Endothelial cell of umbilical vein (primary cell): ENCODE results near the gene HAP1. TPM values are rescaled to one million over a fixed set of nuclear protein-coding genes. Genes with fewer than 3 reads are reported as not detected.

Source experiments
- BruUV-seq: library from RNA; stranded (reverse); fragments of 400-500 nt; replicated peaks from 2 replicates; lab custom pipeline; 2021; lab: Mats Ljungman, UMichigan
- CTCF ChIA-PET: fragments of 300-600, 350-600 bp; sonication (Branson Sonifier 250); formaldehyde crosslinking; loops from one replicate; lab custom pipeline; 2021; ENCODE audit warnings: antibody characterized with exemption, inconsistent platforms; lab: Charles Lee
- POLR2A ChIA-PET: fragments of 300-600, 350-600 bp; sonication (Branson Sonifier 250); formaldehyde crosslinking; loops from one replicate; lab custom pipeline; 2021; ENCODE audit warnings: antibody characterized with exemption, inconsistent platforms; lab: Charles Lee
- DNase-seq: peaks from one replicate; pipeline ENCODE4 v3.0.0-alpha.2; 2011; ENCODE audit warnings: low read depth, low spot score
- FAIRE-seq: peaks from 2 replicates; lab custom pipeline; 2011; peaks lifted over from hg19 to GRCh38; lab: Jason Lieb, UNC
- H2AFZ ChIP-seq: 2 replicates; pipeline ENCODE4 v1.6.0; 2012; ENCODE audit warnings: low read depth, low read length, control low read depth, inconsistent platforms
- H3K27ac ChIP-seq: 2 replicates; pipeline ENCODE4 v1.5.1; 2011; ENCODE audit warnings: low read depth, mild to moderate bottlenecking, control low read depth, low read length, moderate library complexity; ENCODE audit not compliant: insufficient read depth
- H3K27me3 ChIP-seq, 2 experiments: 2 replicates each; pipeline versions ENCODE4 v1.6.0 to v1.6.1; 2011; ENCODE audit warnings: low read length in 2 of 2, mixed read lengths in 1 of 2; ENCODE audit not compliant: control insufficient read depth in 2 of 2, insufficient read depth in 2 of 2
- H3K36me3 ChIP-seq, 2 experiments: 2 replicates in 1 of 2; 3 replicates in 1 of 2; pipeline ENCODE4 v1.5.1; 2011; ENCODE audit warnings: low read length in 2 of 2, mild to moderate bottlenecking in 1 of 2, moderate library complexity in 1 of 2; ENCODE audit not compliant: control insufficient read depth in 2 of 2, insufficient read depth in 2 of 2; ENCODE audit errors: extremely low read depth in 1 of 2
- H3K4me1 ChIP-seq: 3 replicates; pipeline ENCODE4 v1.5.1; 2011; ENCODE audit warnings: mild to moderate bottlenecking, low read length; ENCODE audit not compliant: control insufficient read depth, insufficient read depth; ENCODE audit errors: extremely low read depth
- H3K4me2 ChIP-seq: 2 replicates; pipeline ENCODE4 v1.6.1; 2011; ENCODE audit warnings: low read length, control low read depth, mixed read lengths; ENCODE audit not compliant: insufficient read depth
- H3K4me3 ChIP-seq, 3 experiments: fragments of 200-600 bp in 1 of 3; sonication (generic), shearing (Covaris generic) in 1 of 3; replicated peaks in 1 of 3; 2 replicates each; pipeline ENCODE4 v1.5.1; 2011 to 2016; ENCODE audit warnings: control low read depth in 3 of 3, low read length in 3 of 3, mild to moderate bottlenecking in 2 of 3, inconsistent platforms in 1 of 3, low read depth in 1 of 3, moderate library complexity in 1 of 3; ENCODE audit not compliant: insufficient read depth in 1 of 3
- H3K79me2 ChIP-seq: 2 replicates; pipeline ENCODE4 v1.6.0; 2012; ENCODE audit warnings: low read length, inconsistent platforms; ENCODE audit not compliant: control insufficient read depth, insufficient read depth
- H3K9ac ChIP-seq: replicated peaks from 2 replicates; pipeline ENCODE3; 2011; ENCODE audit warnings: low read length, control low read depth; ENCODE audit not compliant: insufficient read depth; ENCODE audit errors: extremely low read depth
- H3K9me1 ChIP-seq: replicated peaks from 3 replicates; pipeline ENCODE4 v1.6.0; 2011; ENCODE audit warnings: mild to moderate bottlenecking, low read length; ENCODE audit not compliant: control insufficient read depth, insufficient read depth; ENCODE audit errors: extremely low read depth
- H3K9me3 ChIP-seq: replicated peaks from 2 replicates; pipeline ENCODE4 v1.5.1; 2012; ENCODE audit warnings: low read length, inconsistent platforms; ENCODE audit not compliant: control insufficient read depth, insufficient read depth
- H4K20me1 ChIP-seq: replicated peaks from 2 replicates; pipeline ENCODE3; 2011; ENCODE audit warnings: mild to moderate bottlenecking, low read length; ENCODE audit not compliant: control insufficient read depth, insufficient read depth; ENCODE audit errors: extremely low read depth
- EZH2 ChIP-seq: IDR thresholded peaks from 2 replicates; pipeline ENCODE4 v1.6.1; 2012; ENCODE audit warnings: borderline replicate concordance, low read depth, mild to moderate bottlenecking, moderate library complexity, low read length, inconsistent platforms; ENCODE audit not compliant: severe bottlenecking
- FOS ChIP-seq: IDR thresholded peaks from 2 replicates; pipeline ENCODE4 v1.6.1; 2011; ENCODE audit warnings: mild to moderate bottlenecking, low read length, moderate library complexity, borderline replicate concordance; ENCODE audit not compliant: insufficient read depth
- GATA2 ChIP-seq: IDR thresholded peaks from 2 replicates; pipeline ENCODE4 v1.7.0; 2011; ENCODE audit warnings: low read depth, mild to moderate bottlenecking, moderate library complexity, mixed read lengths, low read length; ENCODE audit not compliant: insufficient read length, insufficient read depth
- JUN ChIP-seq: IDR thresholded peaks from 2 replicates; pipeline ENCODE4 v1.6.1; 2011; ENCODE audit warnings: borderline replicate concordance, low read depth; ENCODE audit not compliant: insufficient read length, insufficient read depth
- MYC ChIP-seq: IDR thresholded peaks from one replicate; pipeline ENCODE4 v1.6.1; 2011; ENCODE audit warnings: mild to moderate bottlenecking, low read depth, low read length
- POLR2A ChIP-seq: IDR thresholded peaks from 2 replicates; pipeline ENCODE4 v1.6.1; 2012; ENCODE audit warnings: low read depth, mild to moderate bottlenecking, control low read depth, low read length
- POLR2AphosphoS5 ChIP-seq: IDR thresholded peaks from 2 replicates; pipeline ENCODE4 v1.6.1; 2012; ENCODE audit warnings: low read depth, mild to moderate bottlenecking, control low read depth, low read length, moderate library complexity; ENCODE audit not compliant: insufficient read depth
- dilution Hi-C: fragments of 300-500 bp; cut with MboI; formaldehyde crosslinking; loops from one replicate; pipeline ENCODE4 v1.15.0; 2019; ENCODE audit warnings: low sequenced_read_pairs; ENCODE audit not compliant: extremely low pct_ligation_motif_present
- intact Hi-C: fragments of 100-400 bp; cut with micrococcal nuclease; formaldehyde crosslinking; loops from one replicate; pipeline ENCODE4 v1.10.0; 2022
- polyA plus RNA-seq, 4 experiments: library from polyadenylated mRNA; depleted of rRNA in 3 of 4; stranded (reverse) in 3 of 4; unstranded in 1 of 4; fragments of >200 nt; gene quantifications; 2 replicates each; pipeline versions ENCODE4 v1.2.1 to v1.2.3, GENCODE V29; 2011 to 2012; ENCODE audit warnings: missing spikeins in 1 of 4
- total RNA-seq: library from RNA; stranded (reverse); gene quantifications from 2 replicates; pipeline ENCODE4 v1.2.3, GENCODE V29; 2021
- TF ChIP-seq, protein P1 (sequence below): IDR thresholded peaks from 2 replicates; pipeline ENCODE4 v1.6.1; 2011; ENCODE audit not compliant: insufficient read depth, insufficient read length
- TF ChIP-seq, protein P2 (sequence below), 2 donors: IDR thresholded peaks; 1 replicate in 1 of 2; 2 replicates in 1 of 2; pipeline ENCODE4 v1.5.1; 2011; ENCODE audit warnings: low read length in 2 of 2, mild to moderate bottlenecking in 2 of 2, moderate library complexity in 2 of 2, control low read depth in 1 of 2, inconsistent platforms in 1 of 2, low read depth in 1 of 2; ENCODE audit not compliant: insufficient read depth in 1 of 2; ENCODE audit errors: extremely low read depth in 1 of 2

Gene HAP1
- total and polyA plus RNA-seq, 2 donors (not counting 3 experiments of a cell fraction or from before 2014, with no cell fraction given) = 0.07 to 0.24 TPM

DNA sequence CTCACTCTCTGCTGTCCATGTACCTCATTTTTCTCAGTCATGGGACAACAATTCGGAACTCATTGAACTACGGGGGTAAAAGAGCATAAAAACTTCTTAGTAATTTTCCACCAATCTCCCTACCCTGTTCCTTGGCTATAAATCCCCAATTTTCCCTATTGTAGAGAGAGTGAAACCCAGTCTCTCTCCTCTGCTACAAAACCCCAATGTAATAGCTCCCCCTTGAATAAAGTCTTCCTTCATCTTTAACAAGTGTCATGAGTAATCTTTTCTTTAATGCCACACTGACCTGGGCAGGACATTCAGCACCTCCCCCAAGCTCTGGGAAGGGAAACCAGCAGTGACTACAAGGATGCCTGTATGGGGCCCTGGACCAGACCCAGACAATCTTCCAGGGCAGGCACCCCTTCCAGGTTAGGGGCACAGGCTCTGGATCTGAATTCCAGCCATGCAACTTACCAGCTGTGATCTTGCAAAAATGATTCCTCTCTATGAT, 56.0 kb downstream of the HAP1 start:
- intact Hi-C loops (no loop called here), dilution Hi-C loops (no loop called here)
- DNase-seq (peak; percentile 51), FAIRE-seq (no peak)
- TSS peak; percentile 99 for BruUV-seq
- Histone ChIP-seq H3K79me2 (no peaks in the 10 kb centered on the region), H3K4me3 (peak overlapping the region in 2 of 3 experiments; percentile 43 to 64), H3K27me3 (peaks cover 0 to 5% of the 10 kb centered on the region in 2 experiments), H3K9me3 (no peaks in the 10 kb centered on the region), H3K36me3 (no peaks in the 10 kb centered on the region), H2AFZ (peak overlapping the region; percentile 87), H3K27ac (peak overlapping the region; percentile 90), H3K4me2 (peak overlapping the region; percentile 97), H3K9ac (peak overlapping the region; percentile 74), H3K9me1 (no peaks in the 10 kb centered on the region), H4K20me1 (no peaks in the 10 kb centered on the region), H3K4me1 (peaks cover 14% of the 10 kb centered on the region)
- no peak for TF ChIP-seq EZH2
- TF ChIP-seq POLR2A = no peak
- TF ChIP-seq GATA2 = no peak
- no peak for TF ChIP-seq JUN
- no peak for TF ChIP-seq MYC
- TF ChIP-seq, protein P1, sequence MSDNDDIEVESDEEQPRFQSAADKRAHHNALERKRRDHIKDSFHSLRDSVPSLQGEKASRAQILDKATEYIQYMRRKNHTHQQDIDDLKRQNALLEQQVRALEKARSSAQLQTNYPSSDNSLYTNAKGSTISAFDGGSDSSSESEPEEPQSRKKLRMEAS = no peak
- no peak for TF ChIP-seq FOS
- no peak for TF ChIP-seq POLR2AphosphoS5
- TF ChIP-seq, protein P2, sequence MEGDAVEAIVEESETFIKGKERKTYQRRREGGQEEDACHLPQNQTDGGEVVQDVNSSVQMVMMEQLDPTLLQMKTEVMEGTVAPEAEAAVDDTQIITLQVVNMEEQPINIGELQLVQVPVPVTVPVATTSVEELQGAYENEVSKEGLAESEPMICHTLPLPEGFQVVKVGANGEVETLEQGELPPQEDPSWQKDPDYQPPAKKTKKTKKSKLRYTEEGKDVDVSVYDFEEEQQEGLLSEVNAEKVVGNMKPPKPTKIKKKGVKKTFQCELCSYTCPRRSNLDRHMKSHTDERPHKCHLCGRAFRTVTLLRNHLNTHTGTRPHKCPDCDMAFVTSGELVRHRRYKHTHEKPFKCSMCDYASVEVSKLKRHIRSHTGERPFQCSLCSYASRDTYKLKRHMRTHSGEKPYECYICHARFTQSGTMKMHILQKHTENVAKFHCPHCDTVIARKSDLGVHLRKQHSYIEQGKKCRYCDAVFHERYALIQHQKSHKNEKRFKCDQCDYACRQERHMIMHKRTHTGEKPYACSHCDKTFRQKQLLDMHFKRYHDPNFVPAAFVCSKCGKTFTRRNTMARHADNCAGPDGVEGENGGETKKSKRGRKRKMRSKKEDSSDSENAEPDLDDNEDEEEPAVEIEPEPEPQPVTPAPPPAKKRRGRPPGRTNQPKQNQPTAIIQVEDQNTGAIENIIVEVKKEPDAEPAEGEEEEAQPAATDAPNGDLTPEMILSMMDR (IDR thresholded peaks at IDR 0.05; ENCODE audit: extremely low read depth in 1 of 2, insufficient read depth in 1 of 2, low read depth in 1 of 2, low read length in 2 of 2) = no peak
- CTCF ChIA-PET = interaction anchor here (0.7 to 4.5 kb wide), 10 partner anchors 8 to 1059 kb away, joined by 3 to 28 read pairs (median 6); partner anchors contain the start of gene EIF1
- POLR2A ChIA-PET = interaction anchor here (2.5 kb wide), 1 partner anchor 11 kb away, joined by 33 read pairs; the partner anchor contains the start of gene EIF1
